ENCODE data around the gene AFAP1L2. TPM values are rescaled to one million over a fixed set of nuclear protein-coding genes. Genes with fewer than 3 reads are reported as not detected.

AFAP1L2 gene
- total RNA-seq, 1 donor from 2014 or later, result 22.8 TPM

GRCh38 chr10:114308531-114309363 is 95.6 kb downstream of the AFAP1L2 start:
- ATAC-seq, result no peak

- ATAC-seq, result no peak
These were observed 96.6 kb downstream of the AFAP1L2 start for GRCh38 chr10:114307731-114308130.

GRCh38 chr10:114306116-114306973 is 98.0 kb downstream of the AFAP1L2 start:
- peak; percentile 21 for ATAC-seq

GRCh38 chr10:114305521-114305925 is 98.8 kb downstream of the AFAP1L2 start:
- no peak for ATAC-seq

GRCh38 chr10:114304571-114305421 is 99.5 kb downstream of the AFAP1L2 start:
- peak; percentile 51 for ATAC-seq

GRCh38 chr10:114304017-114304570 is 100.2 kb downstream of the AFAP1L2 start:
- peak; percentile 67 for ATAC-seq

- no peak for ATAC-seq
These were observed 100.7 kb downstream of the AFAP1L2 start for GRCh38 chr10:114303556-114303955.

- ATAC-seq, result no peak
These were observed 102.2 kb downstream of the AFAP1L2 start for GRCh38 chr10:114301951-114302710.

GRCh38 chr10:114301177-114301576 is 103.1 kb downstream of the AFAP1L2 start:
- ATAC-seq, result no peak

- no peak for ATAC-seq
These were observed 104.2 kb downstream of the AFAP1L2 start for GRCh38 chr10:114300036-114300645.

GRCh38 chr10:114297136-114297705 is 107.1 kb downstream of the AFAP1L2 start:
- ATAC-seq, result no peak

- ATAC-seq, result no peak
These were observed 108.9 kb downstream of the AFAP1L2 start for GRCh38 chr10:114295393-114295792.

GRCh38 chr10:114294549-114294948 is 109.8 kb downstream of the AFAP1L2 start:
- no peak for ATAC-seq

- ATAC-seq, result no peak
These were observed 111.2 kb downstream of the AFAP1L2 start for GRCh38 chr10:114293075-114293474.

GRCh38 chr10:114291516-114291915 is 112.8 kb downstream of the AFAP1L2 start:
- ATAC-seq, result no peak

- ATAC-seq, result no peak
These were observed 113.2 kb downstream of the AFAP1L2 start for GRCh38 chr10:114291076-114291475.

GRCh38 chr10:114290038-114290437 is 114.3 kb downstream of the AFAP1L2 start:
- no peak for ATAC-seq

- ATAC-seq, result no peak
These were observed 115.2 kb downstream of the AFAP1L2 start for GRCh38 chr10:114289096-114289436.

- ATAC-seq, result no peak
These were observed 115.7 kb downstream of the AFAP1L2 start for GRCh38 chr10:114288424-114289095.

- no peak for ATAC-seq
These were observed 117.4 kb downstream of the AFAP1L2 start for GRCh38 chr10:114286921-114287320.
